Fibroblast of the conjunctiva (primary cell): ENCODE results near the gene FAM83E.
"Not testable (repeated sequence)": the region's sequence is repeated elsewhere in the genome, so short reads cannot be mapped to it uniquely, and the experiment has no call there.

Experiments used
- DNase-seq: peaks from one replicate; pipeline ENCODE4 v3.0.0-alpha.2; 2010; ENCODE audit warnings: low read depth

The FAM83E gene

DNA sequence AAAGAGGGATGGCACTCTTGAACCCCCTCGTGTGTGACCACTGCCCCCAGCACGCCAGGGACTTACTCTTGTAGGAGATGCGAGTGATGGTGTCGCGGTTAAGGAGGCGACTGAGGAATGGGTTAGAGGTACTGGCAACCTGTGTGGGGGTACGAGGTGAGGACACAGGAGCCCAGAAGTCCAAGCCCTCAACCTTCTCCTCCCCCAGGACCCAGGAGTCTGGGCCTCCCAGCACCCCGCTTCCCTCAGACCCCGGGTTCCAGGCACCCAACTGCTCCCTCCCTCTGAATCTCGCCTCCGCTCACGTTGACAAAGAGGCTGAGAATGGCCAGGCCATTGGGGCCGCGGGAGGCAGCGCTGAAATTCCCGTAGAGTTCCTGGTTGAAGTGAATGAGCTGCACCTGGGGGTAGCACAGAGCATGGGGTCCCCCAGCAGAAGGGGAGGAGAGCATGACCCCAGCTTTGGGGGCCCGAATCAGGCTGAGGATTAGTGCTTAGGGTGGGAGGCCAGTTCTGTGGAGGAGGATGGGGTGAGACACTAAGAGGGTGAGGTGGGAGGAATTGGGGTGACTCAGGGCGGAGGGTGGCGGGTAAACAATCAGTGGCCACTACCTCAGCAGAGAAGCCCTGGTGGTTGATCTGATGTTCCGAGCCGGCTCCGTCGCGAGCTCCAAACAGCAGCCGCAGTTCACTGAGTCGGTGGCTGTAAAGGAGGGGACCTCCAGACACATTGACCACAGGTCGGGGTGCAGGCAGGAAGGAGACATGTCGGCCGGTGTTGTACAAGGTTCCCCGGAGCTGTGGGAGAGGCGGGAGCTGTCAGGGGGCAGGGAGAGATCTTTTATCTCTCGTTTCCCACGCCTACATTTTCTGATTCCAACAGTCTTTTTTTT, 24.9 kb upstream of the FAM83E start:
- DNase-seq: no peak

GRCh38 chr19:48638831-48639381, 24.0 kb upstream of the FAM83E start:
- no peak for DNase-seq

DNA sequence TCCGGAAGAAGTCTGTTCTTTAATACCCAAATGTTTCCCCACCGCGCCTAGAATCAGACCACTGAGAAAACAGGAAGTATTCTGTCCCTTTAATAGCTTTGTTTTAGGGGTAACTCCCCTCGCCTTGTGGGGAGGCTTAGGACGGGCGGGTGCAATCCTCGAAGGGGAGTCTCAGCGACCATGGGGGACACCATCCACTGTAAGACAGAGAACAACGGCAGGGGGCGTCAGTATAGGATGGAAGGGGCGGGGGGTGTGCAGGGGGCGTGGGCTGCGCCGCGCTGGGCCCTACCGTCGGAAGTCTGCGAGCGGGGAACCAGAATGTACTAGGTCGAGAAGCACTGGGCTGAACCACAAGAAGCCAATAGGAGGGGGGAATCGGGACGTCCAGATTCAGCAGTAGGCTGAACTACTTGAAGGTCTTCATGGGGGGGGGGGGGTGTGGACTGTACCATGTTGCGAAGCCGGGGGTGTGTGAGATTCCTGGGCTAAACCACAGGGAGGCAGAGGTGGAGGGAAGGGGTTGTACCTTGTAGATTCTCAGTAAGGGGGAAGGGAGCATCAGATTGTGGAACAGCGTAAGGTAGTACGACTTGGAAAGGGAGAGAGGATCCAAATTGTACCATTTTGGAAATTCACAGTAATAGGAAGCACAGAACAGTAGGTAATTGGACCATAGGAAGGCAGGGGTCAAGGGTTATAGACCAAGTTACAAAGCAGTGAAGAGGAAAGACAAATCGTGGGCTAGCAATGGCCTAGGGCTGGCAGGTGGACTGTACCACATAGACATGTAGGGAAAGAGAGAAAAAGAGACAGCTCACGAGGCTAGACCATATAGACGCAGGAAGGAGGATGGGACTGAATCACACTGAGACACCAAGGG, 23.3 kb upstream of the FAM83E start:
- peak; percentile 94 for DNase-seq

DNA sequence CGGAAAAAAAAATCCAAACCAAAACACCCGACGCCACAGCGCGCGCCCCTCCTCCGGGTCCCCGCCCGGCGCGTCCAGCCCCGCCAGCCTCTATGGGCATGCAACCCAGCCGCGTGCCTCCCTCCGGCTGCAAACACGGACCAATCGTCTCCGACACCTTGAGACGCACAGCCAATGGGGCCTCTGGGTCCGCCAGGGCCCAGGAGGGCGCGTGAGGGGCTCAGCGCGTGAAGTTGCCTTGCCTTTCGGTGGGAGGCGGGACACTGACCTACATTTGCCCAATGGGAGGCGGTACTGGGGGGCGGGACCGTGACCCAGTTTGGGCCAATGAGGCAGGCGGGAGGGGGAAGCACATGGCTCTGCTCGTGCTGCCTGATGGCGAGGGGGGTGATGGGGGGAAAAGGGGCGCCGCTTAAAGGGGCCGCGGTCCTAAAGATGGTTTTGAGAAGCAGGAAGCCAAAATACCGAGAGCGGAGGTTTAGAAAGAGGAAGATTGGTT, 22.6 kb upstream of the FAM83E start:
- DNase-seq: peak; percentile 98

- no peak for DNase-seq
Measured at GRCh38 chr19:48636859-48637448, 22.1 kb upstream of the FAM83E start, which contains the start of gene DBP. TSS of gene DBP (minus strand) at chr19:48637379. CDS start at chr19:48636994, 385 bp downstream.

DNA sequence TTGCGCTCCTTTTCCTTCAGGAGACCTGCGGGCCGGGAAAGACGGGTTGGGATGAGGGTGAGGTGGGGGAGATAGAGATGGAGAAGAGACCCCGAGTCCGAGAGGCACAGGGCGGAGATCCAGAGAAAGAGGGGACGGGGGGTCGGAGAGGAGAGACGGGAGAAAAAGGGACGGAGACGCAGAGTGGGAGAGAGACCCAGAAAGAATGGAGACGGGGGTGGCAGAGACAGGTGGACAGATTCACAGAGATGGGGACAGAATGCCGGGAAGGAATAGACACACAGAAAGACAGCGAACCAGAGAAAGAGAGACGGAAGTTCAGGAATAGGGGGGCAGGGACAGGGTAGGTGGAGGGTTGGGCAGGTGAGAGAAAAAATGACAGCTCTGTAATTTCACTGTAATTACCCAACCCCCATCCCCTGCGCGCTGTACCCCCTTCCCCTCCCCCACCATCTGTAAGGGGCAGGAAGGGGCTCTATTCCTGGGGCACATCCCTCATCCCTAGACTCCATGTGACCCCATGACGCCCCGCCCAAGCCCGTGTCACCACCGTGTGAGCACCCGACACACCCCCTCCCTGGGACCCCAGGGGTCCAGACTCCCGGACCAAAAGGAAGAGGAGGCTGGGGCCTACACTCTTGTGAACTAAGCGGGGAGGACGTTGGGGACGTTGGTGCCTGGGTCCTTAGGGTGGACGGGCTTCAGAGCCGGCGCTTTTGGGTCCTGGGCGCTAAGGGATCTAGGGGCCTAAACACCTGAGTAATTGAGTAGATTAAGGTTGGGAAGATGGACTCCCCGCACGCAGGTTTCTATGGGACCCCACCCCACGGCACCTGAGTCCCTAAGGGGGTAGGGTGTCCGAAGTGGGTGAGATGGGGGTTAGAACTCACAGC, 21.3 kb upstream of the FAM83E start:
- no peak for DNase-seq

GRCh38 chr19:48635263-48635965, 20.5 kb upstream of the FAM83E start:
- no peak for DNase-seq

DNA sequence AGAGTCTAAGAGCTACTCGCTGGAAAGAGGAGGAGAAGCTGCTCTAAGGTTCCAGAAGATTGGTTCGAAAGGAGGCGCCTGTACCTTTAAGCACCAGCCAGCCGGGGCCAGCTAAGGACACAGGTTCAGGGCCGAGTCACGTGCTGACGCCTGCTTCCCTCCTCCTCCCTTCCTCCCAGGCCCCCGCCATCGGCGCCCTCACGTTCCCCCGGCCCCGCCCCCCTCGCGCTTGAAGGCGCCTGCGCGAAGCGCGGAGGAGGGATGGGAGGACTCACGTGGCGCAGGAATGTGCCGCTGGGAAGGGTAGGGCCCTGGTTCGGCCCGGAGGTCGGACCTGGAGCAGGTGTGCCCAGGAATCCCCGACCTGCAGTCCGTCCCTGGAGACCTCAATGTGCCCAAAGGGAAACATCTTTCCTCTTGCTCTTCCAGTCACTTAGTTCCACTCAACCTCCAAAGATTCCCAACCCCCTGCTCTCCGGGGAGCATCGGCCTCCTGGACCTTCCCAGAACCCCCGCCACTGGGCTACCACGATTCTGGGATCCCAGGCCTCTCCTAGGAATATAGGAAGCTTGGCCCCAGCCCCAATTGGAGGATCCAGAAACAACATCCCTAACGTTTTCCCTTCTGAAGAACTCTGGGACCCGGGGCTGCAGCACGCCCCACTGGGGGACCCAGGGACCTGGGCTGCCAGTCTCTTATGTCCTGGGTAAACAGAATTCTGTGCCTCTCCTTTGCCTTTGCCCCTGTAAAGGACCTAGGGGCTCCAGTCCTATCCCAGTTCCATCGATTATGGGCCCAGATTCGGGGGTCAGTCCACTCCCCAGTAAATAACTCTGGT, 19.8 kb upstream of the FAM83E start:
- peak; percentile 95 for DNase-seq

- DNase-seq: no peak
Measured at GRCh38 chr19:48634036-48634342, 19.1 kb upstream of the FAM83E start.

GRCh38 chr19:48633148-48634035, 18.5 kb upstream of the FAM83E start:
- DNase-seq: no peak

DNA sequence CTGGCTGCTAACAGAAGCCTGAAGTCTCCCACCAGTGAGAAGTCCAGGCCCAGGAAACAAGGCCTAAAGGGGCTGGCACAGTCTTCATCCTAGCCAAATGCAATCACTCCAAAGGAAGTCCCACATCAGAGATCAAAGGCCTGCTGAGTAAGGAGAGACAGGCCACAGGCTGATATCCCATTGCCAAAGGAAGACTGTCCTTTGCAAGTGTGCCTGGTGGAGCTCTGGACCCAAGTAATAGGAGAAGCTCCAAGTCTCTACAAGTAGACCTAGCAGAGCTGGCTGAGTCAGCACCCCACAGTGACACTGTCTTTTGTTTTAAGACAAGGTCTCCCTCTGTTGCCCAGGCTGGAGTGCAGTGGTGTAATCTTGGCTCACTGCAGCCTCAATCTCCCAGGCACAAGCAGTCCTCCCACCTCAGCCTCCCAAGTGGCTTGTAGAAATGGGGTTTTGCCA, 17.8 kb upstream of the FAM83E start:
- no peak for DNase-seq

- not testable (repeated sequence) for DNase-seq
Measured at GRCh38 chr19:48632286-48632685, 17.4 kb upstream of the FAM83E start.

DNA sequence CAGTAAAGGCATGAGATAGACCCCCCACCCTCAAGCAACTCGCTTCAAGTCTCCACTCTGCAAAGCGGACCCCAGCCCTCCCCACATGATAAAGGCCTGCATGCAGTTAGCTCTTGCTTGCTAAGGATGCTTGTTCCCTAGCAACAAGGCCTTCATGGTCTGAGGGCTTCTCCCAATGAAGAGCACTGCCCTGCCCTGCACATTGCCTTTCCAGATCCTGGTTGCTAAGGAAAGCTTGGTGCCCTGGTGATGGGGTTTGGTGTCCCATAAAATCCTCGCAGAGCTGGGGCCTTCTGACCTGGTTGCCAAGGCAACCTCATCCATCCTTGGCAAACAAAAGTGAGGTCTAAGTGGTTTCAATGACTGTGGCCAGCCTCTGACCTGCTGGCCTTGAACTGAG, 16.3 kb upstream of the FAM83E start:
- DNase-seq: no peak

GRCh38 chr19:48630296-48631063, 15.6 kb upstream of the FAM83E start:
- DNase-seq: no peak

GRCh38 chr19:48629599-48630295, 14.9 kb upstream of the FAM83E start:
- DNase-seq: no peak

GRCh38 chr19:48629297-48629598, 14.4 kb upstream of the FAM83E start:
- DNase-seq: no peak
